ENCODE measurements around the gene AMZ1. TPM values are rescaled to one million over a fixed set of nuclear protein-coding genes. Genes with fewer than 3 reads are reported as not detected.

AMZ1 gene
- total RNA-seq, 1 experiment from 2014 or later, result 0.74 TPM

GRCh38 chr7:2668401-2668800, 19.6 kb upstream of the AMZ1 start:
- Histone ChIP-seq H3K27me3 (ENCODE audit: insufficient read depth, low read length) (no peaks in the 10 kb centered on the region; the same call in 1 of the 2 replicates), H3T11ph (ENCODE audit: low read length) (no peak overlapping the region), H3K18ac (ENCODE audit: insufficient read length, low read depth, low read length) (no peak overlapping the region), H3K79me2 (ENCODE audit: insufficient read depth, low read length) (no peaks in the 10 kb centered on the region), H3K14ac (ENCODE audit: insufficient read depth, low read length) (no peak overlapping the region), H3K4ac (ENCODE audit: low read depth, low read length) (no peak overlapping the region), H2AK5ac (ENCODE audit: insufficient read length, low read length) (no peak overlapping the region), H2BK20ac (ENCODE audit: low read depth, low read length, poor library complexity, severe bottlenecking) (no peak overlapping the region), H3K23ac (ENCODE audit: insufficient read length, low read depth, low read length) (no peak overlapping the region), H3K4me2 (ENCODE audit: insufficient read depth, insufficient read length, low read length) (no peak overlapping the region), H3K56ac (ENCODE audit: insufficient read length, low read depth, low read length) (no peak overlapping the region), H4K5ac (ENCODE audit: insufficient read length, low read depth, low read length) (no peak overlapping the region), H3K9ac (ENCODE audit: extremely low read depth, insufficient read length, low read length) (no peak overlapping the region), H2BK120ac (ENCODE audit: low read depth, low read length, poor library complexity, severe bottlenecking) (no peak overlapping the region), H3K27ac (ENCODE audit: insufficient read length, low read depth, low read length) (no peak overlapping the region), H2BK15ac (ENCODE audit: low read depth, low read length) (no peak overlapping the region), H3K4me1 (ENCODE audit: insufficient read depth, low read length) (no peaks in the 10 kb centered on the region; the same call in 1 of the 2 replicates), H3K9me3 (ENCODE audit: control insufficient read depth, low read depth, low read length) (no peaks in the 10 kb centered on the region), H2BK5ac (ENCODE audit: insufficient read length, low read length) (no peak overlapping the region), H4K20me1 (ENCODE audit: control insufficient read depth, insufficient read depth, insufficient read length) (no peaks in the 10 kb centered on the region), H4K8ac (replicated peaks; ENCODE audit: insufficient read length, low read depth, low read length) (no peak overlapping the region), H4K91ac (ENCODE audit: insufficient read length, low read depth, low read length) (no peak overlapping the region), H3K23me2 (ENCODE audit: insufficient read length, low read depth, low read length, poor library complexity, severe bottlenecking) (no peaks in the 10 kb centered on the region), H2BK12ac (ENCODE audit: insufficient read length, low read depth, low read length) (no peak overlapping the region), H2AFZ (ENCODE audit: low read length) (no peak overlapping the region), H3K79me1 (ENCODE audit: insufficient read depth, low read depth, low read length, poor library complexity, severe bottlenecking) (no peaks in the 10 kb centered on the region)
- peaks cover 2 to 5% of the 10 kb centered on the region in 2 experiments; a peak in 3 of 5 replicates for H3K9me3 Mint-ChIP-seq
- no peaks in the 10 kb centered on the region; a peak in 1 of 7 replicates for H3K36me3 Mint-ChIP-seq (ENCODE audit: insufficient read depth in 1 of 3, low read depth in 3 of 3)
- TF ChIP-seq, protein P1, sequence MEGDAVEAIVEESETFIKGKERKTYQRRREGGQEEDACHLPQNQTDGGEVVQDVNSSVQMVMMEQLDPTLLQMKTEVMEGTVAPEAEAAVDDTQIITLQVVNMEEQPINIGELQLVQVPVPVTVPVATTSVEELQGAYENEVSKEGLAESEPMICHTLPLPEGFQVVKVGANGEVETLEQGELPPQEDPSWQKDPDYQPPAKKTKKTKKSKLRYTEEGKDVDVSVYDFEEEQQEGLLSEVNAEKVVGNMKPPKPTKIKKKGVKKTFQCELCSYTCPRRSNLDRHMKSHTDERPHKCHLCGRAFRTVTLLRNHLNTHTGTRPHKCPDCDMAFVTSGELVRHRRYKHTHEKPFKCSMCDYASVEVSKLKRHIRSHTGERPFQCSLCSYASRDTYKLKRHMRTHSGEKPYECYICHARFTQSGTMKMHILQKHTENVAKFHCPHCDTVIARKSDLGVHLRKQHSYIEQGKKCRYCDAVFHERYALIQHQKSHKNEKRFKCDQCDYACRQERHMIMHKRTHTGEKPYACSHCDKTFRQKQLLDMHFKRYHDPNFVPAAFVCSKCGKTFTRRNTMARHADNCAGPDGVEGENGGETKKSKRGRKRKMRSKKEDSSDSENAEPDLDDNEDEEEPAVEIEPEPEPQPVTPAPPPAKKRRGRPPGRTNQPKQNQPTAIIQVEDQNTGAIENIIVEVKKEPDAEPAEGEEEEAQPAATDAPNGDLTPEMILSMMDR (conservative IDR thresholded peaks at IDR 0.05), result no peak
- no CpG with 5 or more reads among the region's 6 CpGs for WGBS (ENCODE audit: extremely low coverage, insufficient read length, low lambda C conversion rate)
- H3K27me3 Mint-ChIP-seq (ENCODE audit: low read depth), result peaks cover 46% of the 10 kb centered on the region
- H3K4me3 Mint-ChIP-seq, result no peak overlapping the region
- H3K4me1 Mint-ChIP-seq, result peaks cover 5 to 14% of the 10 kb centered on the region in 2 experiments; a peak in 2 of 4 replicates
- no peak for DNase-seq
- H3K27ac Mint-ChIP-seq, result no peak overlapping the region

All from H9 (cell line).